Activated naive CD4-positive, alpha-beta T cell treated with Interleukin-2 at 50 U/mL for 16 hours (primary cell): Measurements from ENCODE around the gene UTP3.
A peak's percentile ranks its signal among the peaks of the same experiment; 100 is the strongest.
"Not testable (repeated sequence)": the region's sequence is repeated elsewhere in the genome, so short reads cannot be mapped to it uniquely, and the experiment has no call there.

Experiments used
- DNase-seq: peaks from one replicate; pipeline ENCODE4 v3.0.0-alpha.2; 2020

UTP3 gene

GRCh38 chr4:70688795-70689231, 481 bp downstream of the UTP3 start:
- no peak for DNase-seq

- DNase-seq, result no peak
These were observed 3.3 kb downstream of the UTP3 start for GRCh38 chr4:70691661-70692060.

- not testable (repeated sequence) for DNase-seq
These were observed 6.3 kb downstream of the UTP3 start for GRCh38 chr4:70694633-70695032.

GRCh38 chr4:70698435-70698834, 10.1 kb downstream of the UTP3 start:
- not testable (repeated sequence) for DNase-seq

- no peak for DNase-seq
These were observed 12.4 kb downstream of the UTP3 start for GRCh38 chr4:70700712-70701111.

- no peak for DNase-seq
These were observed 12.9 kb downstream of the UTP3 start for GRCh38 chr4:70701271-70701670.

- DNase-seq, result not testable (repeated sequence)
These were observed 14.3 kb downstream of the UTP3 start for GRCh38 chr4:70702592-70702991.

- no peak for DNase-seq
These were observed 15.4 kb downstream of the UTP3 start for GRCh38 chr4:70703619-70704214.

GRCh38 chr4:70704215-70704930, 16.0 kb downstream of the UTP3 start:
- DNase-seq, result peak; percentile 62

GRCh38 chr4:70704931-70705182, 16.5 kb downstream of the UTP3 start:
- peak; percentile 38 for DNase-seq

GRCh38 chr4:70705183-70706043, 17.1 kb downstream of the UTP3 start:
- DNase-seq, result peak; percentile 75

- no peak for DNase-seq
These were observed 17.7 kb downstream of the UTP3 start for GRCh38 chr4:70706044-70706461.

GRCh38 chr4:70706516-70706915, 18.2 kb downstream of the UTP3 start:
- DNase-seq, result no peak

- no peak for DNase-seq
These were observed 21.4 kb downstream of the UTP3 start for GRCh38 chr4:70709611-70710205.

GRCh38 chr4:70711599-70711998, 23.3 kb downstream of the UTP3 start:
- DNase-seq, result no peak

GRCh38 chr4:70712150-70712549, 23.8 kb downstream of the UTP3 start:
- DNase-seq, result no peak

- no peak for DNase-seq
These were observed 24.5 kb downstream of the UTP3 start for GRCh38 chr4:70712604-70713452.

GRCh38 chr4:70713453-70714078, 25.2 kb downstream of the UTP3 start:
- no peak for DNase-seq

- no peak for DNase-seq
These were observed 26.0 kb downstream of the UTP3 start for GRCh38 chr4:70714079-70714887.

GRCh38 chr4:70715097-70715496, 26.8 kb downstream of the UTP3 start:
- DNase-seq, result no peak
